ENCODE results near the gene SLC22A31.

SLC22A31 gene

DNA sequence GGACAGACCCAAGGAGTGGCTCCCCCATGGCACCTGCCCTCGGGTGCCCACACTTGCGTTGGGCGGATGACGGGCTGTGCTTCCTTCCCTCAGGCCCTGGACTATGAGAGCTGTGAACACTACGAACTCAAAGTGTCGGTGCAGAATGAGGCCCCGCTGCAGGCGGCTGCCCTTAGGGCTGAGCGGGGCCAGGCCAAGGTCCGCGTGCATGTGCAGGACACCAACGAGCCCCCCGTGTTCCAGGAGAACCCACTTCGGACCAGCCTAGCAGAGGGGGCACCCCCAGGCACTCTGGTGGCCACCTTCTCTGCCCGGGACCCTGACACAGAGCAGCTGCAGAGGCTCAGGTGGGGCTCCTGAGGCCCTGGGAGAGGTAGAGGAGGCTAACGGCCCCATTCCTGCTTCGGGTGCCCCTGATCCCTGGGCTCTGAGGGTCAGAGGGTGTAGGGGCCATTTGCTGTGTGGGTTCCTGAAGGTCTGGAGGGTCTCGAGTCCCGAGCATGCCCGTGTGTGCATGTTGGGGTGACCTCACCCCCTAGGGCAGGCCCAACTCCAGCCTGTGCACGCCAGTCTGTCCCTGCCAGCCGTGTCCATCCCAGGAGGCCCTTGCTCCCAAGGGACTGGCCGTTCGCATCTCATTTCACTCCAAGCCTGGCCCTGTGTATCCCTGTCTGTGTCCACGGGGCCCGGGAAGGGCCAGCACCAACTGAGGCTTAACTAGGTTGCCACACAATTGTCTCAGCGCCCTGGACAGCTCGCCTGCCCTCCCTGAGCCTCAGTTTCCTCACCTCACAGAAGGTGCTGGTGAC, 10.0 kb downstream of the SLC22A31 start:
- no peak for TF ChIP-seq TAF1 (IDR thresholded peaks at IDR 0.05; ENCODE audit: borderline replicate concordance, insufficient read depth, low read length)
- TF ChIP-seq, protein P1, sequence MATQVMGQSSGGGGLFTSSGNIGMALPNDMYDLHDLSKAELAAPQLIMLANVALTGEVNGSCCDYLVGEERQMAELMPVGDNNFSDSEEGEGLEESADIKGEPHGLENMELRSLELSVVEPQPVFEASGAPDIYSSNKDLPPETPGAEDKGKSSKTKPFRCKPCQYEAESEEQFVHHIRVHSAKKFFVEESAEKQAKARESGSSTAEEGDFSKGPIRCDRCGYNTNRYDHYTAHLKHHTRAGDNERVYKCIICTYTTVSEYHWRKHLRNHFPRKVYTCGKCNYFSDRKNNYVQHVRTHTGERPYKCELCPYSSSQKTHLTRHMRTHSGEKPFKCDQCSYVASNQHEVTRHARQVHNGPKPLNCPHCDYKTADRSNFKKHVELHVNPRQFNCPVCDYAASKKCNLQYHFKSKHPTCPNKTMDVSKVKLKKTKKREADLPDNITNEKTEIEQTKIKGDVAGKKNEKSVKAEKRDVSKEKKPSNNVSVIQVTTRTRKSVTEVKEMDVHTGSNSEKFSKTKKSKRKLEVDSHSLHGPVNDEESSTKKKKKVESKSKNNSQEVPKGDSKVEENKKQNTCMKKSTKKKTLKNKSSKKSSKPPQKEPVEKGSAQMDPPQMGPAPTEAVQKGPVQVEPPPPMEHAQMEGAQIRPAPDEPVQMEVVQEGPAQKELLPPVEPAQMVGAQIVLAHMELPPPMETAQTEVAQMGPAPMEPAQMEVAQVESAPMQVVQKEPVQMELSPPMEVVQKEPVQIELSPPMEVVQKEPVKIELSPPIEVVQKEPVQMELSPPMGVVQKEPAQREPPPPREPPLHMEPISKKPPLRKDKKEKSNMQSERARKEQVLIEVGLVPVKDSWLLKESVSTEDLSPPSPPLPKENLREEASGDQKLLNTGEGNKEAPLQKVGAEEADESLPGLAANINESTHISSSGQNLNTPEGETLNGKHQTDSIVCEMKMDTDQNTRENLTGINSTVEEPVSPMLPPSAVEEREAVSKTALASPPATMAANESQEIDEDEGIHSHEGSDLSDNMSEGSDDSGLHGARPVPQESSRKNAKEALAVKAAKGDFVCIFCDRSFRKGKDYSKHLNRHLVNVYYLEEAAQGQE (IDR thresholded peaks at IDR 0.05; ENCODE audit: insufficient read depth in 1 of 2, low read depth in 2 of 2, low read length in 2 of 2): no peak
- no peak for TF ChIP-seq POLR2AphosphoS5 (IDR thresholded peaks at IDR 0.05; ENCODE audit: low read depth, low read length)
- TF ChIP-seq SIN3A (IDR thresholded peaks at IDR 0.05; ENCODE audit: borderline replicate concordance, insufficient read depth, low read length): no peak
- TF ChIP-seq FOXP2 (optimal IDR thresholded peaks at IDR 0.05; ENCODE audit: borderline replicate concordance, extremely low read depth, extremely low read length, insufficient read depth): no peak

DNA sequence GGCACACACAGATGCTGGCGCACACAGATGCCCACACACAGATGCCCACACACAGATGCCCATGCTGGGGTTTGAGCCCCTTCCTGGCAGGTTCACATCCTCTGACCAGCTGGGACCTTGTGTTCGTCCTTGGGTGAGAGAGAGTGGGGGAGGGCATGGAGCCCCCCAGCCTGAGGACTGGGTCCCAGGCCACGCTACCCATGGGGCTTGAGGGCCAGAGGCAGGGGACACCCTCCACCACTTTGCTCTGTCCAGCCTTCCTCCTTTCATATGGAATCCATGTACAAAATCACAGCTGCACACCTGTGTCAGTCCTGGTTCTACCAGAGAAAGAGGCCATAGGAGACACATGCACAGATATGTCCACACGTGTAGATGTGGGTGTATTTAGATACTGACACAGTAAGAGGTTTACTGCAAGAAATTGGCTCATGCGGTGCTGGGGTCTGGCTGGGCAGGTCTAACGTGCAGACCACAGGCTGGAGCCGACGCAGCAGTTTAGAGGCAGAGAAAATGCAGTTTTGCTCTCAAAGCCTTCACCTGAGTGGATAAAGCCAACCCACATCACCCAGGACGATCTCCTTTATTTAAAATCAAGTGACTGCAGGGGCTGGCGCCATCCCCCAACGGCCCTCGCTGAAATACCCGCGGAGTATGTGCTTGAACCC, 10.8 kb downstream of the SLC22A31 start:
- TF ChIP-seq POLR2AphosphoS5 (IDR thresholded peaks at IDR 0.05; ENCODE audit: low read depth, low read length) (no peak), FOXP2 (optimal IDR thresholded peaks at IDR 0.05; ENCODE audit: borderline replicate concordance, extremely low read depth, extremely low read length, insufficient read depth) (no peak), TAF1 (IDR thresholded peaks at IDR 0.05; ENCODE audit: borderline replicate concordance, insufficient read depth, low read length) (no peak), SIN3A (IDR thresholded peaks at IDR 0.05; ENCODE audit: borderline replicate concordance, insufficient read depth, low read length) (no peak)
- TF ChIP-seq, protein P1 (IDR thresholded peaks at IDR 0.05; ENCODE audit: insufficient read depth in 1 of 2, low read depth in 2 of 2, low read length in 2 of 2): no peak

DNA sequence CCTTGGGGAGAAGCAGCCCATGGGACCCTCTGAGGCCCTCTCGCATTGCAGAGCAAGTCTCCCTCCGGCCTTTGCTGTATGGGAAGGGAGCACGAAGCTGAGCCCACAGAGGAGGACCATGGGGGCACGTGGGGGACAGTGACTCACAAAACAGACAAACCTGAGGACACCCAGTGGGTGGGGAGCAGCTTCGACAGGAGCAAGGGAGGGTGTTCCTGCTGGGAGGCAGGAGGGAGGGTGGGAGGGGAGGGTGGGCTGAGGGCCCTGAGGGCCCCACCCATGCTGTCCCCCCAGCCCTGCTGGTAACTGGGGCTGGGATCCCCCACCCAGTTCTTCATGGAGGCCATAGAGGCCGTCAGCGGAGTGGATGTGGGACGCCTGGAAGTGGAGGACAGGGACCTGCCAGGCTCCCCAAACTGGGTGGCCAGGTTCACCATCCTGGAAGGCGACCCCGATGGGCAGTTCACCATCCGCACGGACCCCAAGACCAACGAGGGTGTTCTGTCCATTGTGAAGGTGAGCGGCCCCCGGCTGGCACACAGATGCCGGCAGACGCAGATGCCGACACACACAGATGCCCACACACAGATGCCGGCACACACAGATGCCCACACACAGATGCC, 12.5 kb downstream of the SLC22A31 start:
- TF ChIP-seq, protein P1 (IDR thresholded peaks at IDR 0.05; ENCODE audit: insufficient read depth in 1 of 2, low read depth in 2 of 2, low read length in 2 of 2): no peak
- TF ChIP-seq SIN3A (IDR thresholded peaks at IDR 0.05; ENCODE audit: borderline replicate concordance, insufficient read depth, low read length): no peak
- no peak for TF ChIP-seq TAF1 (IDR thresholded peaks at IDR 0.05; ENCODE audit: borderline replicate concordance, insufficient read depth, low read length)
- no peak for TF ChIP-seq FOXP2 (optimal IDR thresholded peaks at IDR 0.05; ENCODE audit: borderline replicate concordance, extremely low read depth, extremely low read length, insufficient read depth)
- no peak for TF ChIP-seq POLR2AphosphoS5 (IDR thresholded peaks at IDR 0.05; ENCODE audit: low read depth, low read length)

DNA sequence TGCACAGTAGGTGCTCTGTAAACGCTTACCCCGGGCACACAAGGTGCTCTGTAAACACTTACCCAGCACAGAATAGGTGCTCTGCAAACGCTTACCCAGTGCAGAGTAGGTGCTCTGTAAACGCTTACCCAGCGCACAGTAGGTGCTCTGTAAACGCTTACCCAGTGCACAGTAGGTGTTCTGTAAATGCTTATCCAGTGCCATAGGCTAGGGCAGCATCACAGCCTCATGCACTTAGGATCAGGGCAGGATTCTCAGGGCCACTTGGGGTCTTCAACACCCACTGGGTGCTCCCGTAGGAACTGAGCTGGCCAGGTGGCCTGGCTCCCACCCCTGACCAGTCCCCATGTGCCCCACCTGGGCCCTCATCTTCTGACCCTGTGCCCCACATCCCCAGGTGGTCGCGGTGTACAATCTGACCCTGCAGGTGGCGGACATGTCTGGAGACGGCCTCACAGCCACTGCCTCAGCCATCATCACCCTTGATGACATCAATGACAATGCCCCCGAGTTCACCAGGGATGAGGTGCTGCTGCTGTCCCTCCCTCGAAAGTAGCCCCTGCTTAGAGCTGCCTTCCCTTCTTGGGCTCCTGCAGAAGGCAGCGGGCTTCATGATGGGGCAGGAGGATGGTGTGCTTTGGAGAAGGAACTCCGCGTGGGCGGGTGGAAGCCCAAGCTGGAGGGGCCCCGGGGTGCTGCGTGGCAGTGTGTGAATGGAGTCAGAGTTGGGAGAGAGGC, 13.1 kb downstream of the SLC22A31 start:
- TF ChIP-seq TAF1 (IDR thresholded peaks at IDR 0.05; ENCODE audit: borderline replicate concordance, insufficient read depth, low read length) (no peak), POLR2AphosphoS5 (IDR thresholded peaks at IDR 0.05; ENCODE audit: low read depth, low read length) (no peak), SIN3A (IDR thresholded peaks at IDR 0.05; ENCODE audit: borderline replicate concordance, insufficient read depth, low read length) (no peak), FOXP2 (optimal IDR thresholded peaks at IDR 0.05; ENCODE audit: borderline replicate concordance, extremely low read depth, extremely low read length, insufficient read depth) (no peak)
- TF ChIP-seq, protein P1 (IDR thresholded peaks at IDR 0.05; ENCODE audit: insufficient read depth in 1 of 2, low read depth in 2 of 2, low read length in 2 of 2): no peak

All from PFSK-1 (cell line).